ENCODE data around the gene HHAT.

The HHAT gene

GRCh38 chr1:210696709-210697108 is 368.0 kb downstream of the HHAT start:
- no peak for DNase-seq

- no peak for DNase-seq
Measured at GRCh38 chr1:210697185-210697584, 368.5 kb downstream of the HHAT start.

- no peak for DNase-seq
Measured at GRCh38 chr1:210698661-210699060, 370.0 kb downstream of the HHAT start.

- DNase-seq = no peak
Measured at GRCh38 chr1:210700083-210700482, 371.4 kb downstream of the HHAT start.

GRCh38 chr1:210700511-210700910 is 371.8 kb downstream of the HHAT start:
- DNase-seq = no peak

- DNase-seq = no peak
Measured at GRCh38 chr1:210702506-210702905, 373.8 kb downstream of the HHAT start.

GRCh38 chr1:210703593-210703992 is 374.9 kb downstream of the HHAT start:
- DNase-seq = no peak

- no peak for DNase-seq
Measured at GRCh38 chr1:210705086-210705485, 376.4 kb downstream of the HHAT start.

- DNase-seq = no peak
Measured at GRCh38 chr1:210706246-210706645, 377.5 kb downstream of the HHAT start.

- no peak for DNase-seq
Measured at GRCh38 chr1:210707300-210708240, 378.9 kb downstream of the HHAT start.

GRCh38 chr1:210709701-210710100 is 381.0 kb downstream of the HHAT start:
- DNase-seq = no peak

GRCh38 chr1:210711825-210712612 is 383.3 kb downstream of the HHAT start:
- DNase-seq = no peak

GRCh38 chr1:210715072-210715471 is 386.4 kb downstream of the HHAT start:
- DNase-seq = no peak

- no peak for DNase-seq
Measured at GRCh38 chr1:210722410-210723081, 393.8 kb downstream of the HHAT start.

GRCh38 chr1:210723646-210724045 is 394.9 kb downstream of the HHAT start:
- no peak for DNase-seq

GRCh38 chr1:210724768-210725167 is 396.1 kb downstream of the HHAT start:
- DNase-seq = no peak

Measured in T1000 (cell line).